GM19455 (cell line): ENCODE results near the gene CCDC66.
"Not testable (repeated sequence)": the region's sequence is repeated elsewhere in the genome, so short reads cannot be mapped to it uniquely, and the experiment has no call there.

ENCODE experiments used
- ATAC-seq: cut with Tn5 transposase; IDR thresholded peaks from one replicate; pipeline ENCODE4 v1.9.1; 2021; ENCODE audit not compliant: unreplicated experiment

CCDC66 gene

GRCh38 chr3:56556908-56557830 is at the start of gene CCDC66:
TSS of gene CCDC66 (plus strand) at chr3:56557175. CDS start at chr3:56557243, 68 bp downstream.
- ATAC-seq: peak; percentile 100

GRCh38 chr3:56519641-56520040 is 37.3 kb upstream of the CCDC66 start:
- ATAC-seq: no peak

- ATAC-seq: no peak
These were observed 34.6 kb upstream of the CCDC66 start for GRCh38 chr3:56522374-56522773.

GRCh38 chr3:56525291-56525690 is 31.7 kb upstream of the CCDC66 start:
- no peak for ATAC-seq

- no peak for ATAC-seq
These were observed 20.2 kb upstream of the CCDC66 start for GRCh38 chr3:56536735-56537134.

- ATAC-seq: no peak
These were observed 9.5 kb upstream of the CCDC66 start for GRCh38 chr3:56547486-56547885.

GRCh38 chr3:56557831-56558170 is 826 bp downstream of the CCDC66 start:
- no peak for ATAC-seq

GRCh38 chr3:56573501-56573900 is 16.5 kb downstream of the CCDC66 start:
- ATAC-seq: no peak

- ATAC-seq: not testable (repeated sequence)
These were observed 25.0 kb downstream of the CCDC66 start for GRCh38 chr3:56581941-56582340.

GRCh38 chr3:56584275-56584674 is 27.3 kb downstream of the CCDC66 start:
- ATAC-seq: not testable (repeated sequence)

GRCh38 chr3:56590814-56591213 is 33.8 kb downstream of the CCDC66 start:
- no peak for ATAC-seq

- no peak for ATAC-seq
These were observed 34.3 kb downstream of the CCDC66 start for GRCh38 chr3:56591262-56591661.

GRCh38 chr3:56593455-56594158 is 36.6 kb downstream of the CCDC66 start:
- no peak for ATAC-seq

GRCh38 chr3:56595975-56596840 is 39.2 kb downstream of the CCDC66 start:
- no peak for ATAC-seq

GRCh38 chr3:56608479-56608878 is 51.5 kb downstream of the CCDC66 start:
- not testable (repeated sequence) for ATAC-seq

GRCh38 chr3:56610669-56611335 is 53.8 kb downstream of the CCDC66 start:
- no peak for ATAC-seq

GRCh38 chr3:56611364-56611763 is 54.4 kb downstream of the CCDC66 start:
- ATAC-seq: no peak

GRCh38 chr3:56612146-56612545 is 55.2 kb downstream of the CCDC66 start:
- ATAC-seq: no peak

GRCh38 chr3:56613016-56613415 is 56.0 kb downstream of the CCDC66 start:
- no peak for ATAC-seq

- no peak for ATAC-seq
These were observed 59.6 kb downstream of the CCDC66 start for GRCh38 chr3:56616478-56617006.
